HG03442 (cell line): ENCODE data around the gene MYMK.

Source experiments
- ATAC-seq: cut with Tn5 transposase; IDR thresholded peaks from one replicate; pipeline ENCODE4 v1.9.1; 2021; ENCODE audit warnings: mild to moderate bottlenecking, moderate library complexity; ENCODE audit not compliant: unreplicated experiment

MYMK gene

GRCh38 chr9:133488686-133489252, 36.0 kb downstream of the MYMK start:
- no peak for ATAC-seq

GRCh38 chr9:133487331-133487725, 37.4 kb downstream of the MYMK start:
- no peak for ATAC-seq

- ATAC-seq: peak; percentile 8
These were observed 39.1 kb downstream of the MYMK start for GRCh38 chr9:133485531-133486260.

GRCh38 chr9:133484671-133485437, 39.9 kb downstream of the MYMK start:
- no peak for ATAC-seq

- no peak for ATAC-seq
These were observed 41.1 kb downstream of the MYMK start for GRCh38 chr9:133483611-133484010.

GRCh38 chr9:133478851-133479711, 45.7 kb downstream of the MYMK start, which contains the start of gene SLC2A6:
TSS of gene SLC2A6 (minus strand) at chr9:133479099. CDS start at chr9:133479059, 40 bp downstream.
- peak; percentile 91 for ATAC-seq

GRCh38 chr9:133477992-133478850, 46.5 kb downstream of the MYMK start:
- peak; percentile 25 for ATAC-seq

GRCh38 chr9:133477461-133477860, 47.3 kb downstream of the MYMK start:
- no peak for ATAC-seq

GRCh38 chr9:133476941-133477340, 47.8 kb downstream of the MYMK start:
- ATAC-seq: no peak

GRCh38 chr9:133476036-133476931, 48.5 kb downstream of the MYMK start:
- ATAC-seq: no peak

- ATAC-seq: no peak
These were observed 49.3 kb downstream of the MYMK start for GRCh38 chr9:133475292-133476012.

GRCh38 chr9:133474853-133475252, 49.9 kb downstream of the MYMK start:
- ATAC-seq: no peak

- no peak for ATAC-seq
These were observed 50.5 kb downstream of the MYMK start for GRCh38 chr9:133474215-133474614.

GRCh38 chr9:133473743-133474142, 51.0 kb downstream of the MYMK start:
- no peak for ATAC-seq

- ATAC-seq: no peak
These were observed 51.9 kb downstream of the MYMK start for GRCh38 chr9:133472753-133473378.

- ATAC-seq: no peak
These were observed 52.5 kb downstream of the MYMK start for GRCh38 chr9:133472277-133472645.

- no peak for ATAC-seq
These were observed 53.0 kb downstream of the MYMK start for GRCh38 chr9:133471551-133472276.
